ENCODE results near the gene CEP41. TPM values are rescaled to one million over a fixed set of nuclear protein-coding genes. Genes with fewer than 3 reads are reported as not detected.
A peak's percentile ranks its signal among the peaks of the same experiment; 100 is the strongest.
"Not testable (repeated sequence)": the region's sequence is repeated elsewhere in the genome, so short reads cannot be mapped to it uniquely, and the experiment has no call there.

CEP41 gene
- total RNA-seq, 1 donor = 21.6 TPM

DNA sequence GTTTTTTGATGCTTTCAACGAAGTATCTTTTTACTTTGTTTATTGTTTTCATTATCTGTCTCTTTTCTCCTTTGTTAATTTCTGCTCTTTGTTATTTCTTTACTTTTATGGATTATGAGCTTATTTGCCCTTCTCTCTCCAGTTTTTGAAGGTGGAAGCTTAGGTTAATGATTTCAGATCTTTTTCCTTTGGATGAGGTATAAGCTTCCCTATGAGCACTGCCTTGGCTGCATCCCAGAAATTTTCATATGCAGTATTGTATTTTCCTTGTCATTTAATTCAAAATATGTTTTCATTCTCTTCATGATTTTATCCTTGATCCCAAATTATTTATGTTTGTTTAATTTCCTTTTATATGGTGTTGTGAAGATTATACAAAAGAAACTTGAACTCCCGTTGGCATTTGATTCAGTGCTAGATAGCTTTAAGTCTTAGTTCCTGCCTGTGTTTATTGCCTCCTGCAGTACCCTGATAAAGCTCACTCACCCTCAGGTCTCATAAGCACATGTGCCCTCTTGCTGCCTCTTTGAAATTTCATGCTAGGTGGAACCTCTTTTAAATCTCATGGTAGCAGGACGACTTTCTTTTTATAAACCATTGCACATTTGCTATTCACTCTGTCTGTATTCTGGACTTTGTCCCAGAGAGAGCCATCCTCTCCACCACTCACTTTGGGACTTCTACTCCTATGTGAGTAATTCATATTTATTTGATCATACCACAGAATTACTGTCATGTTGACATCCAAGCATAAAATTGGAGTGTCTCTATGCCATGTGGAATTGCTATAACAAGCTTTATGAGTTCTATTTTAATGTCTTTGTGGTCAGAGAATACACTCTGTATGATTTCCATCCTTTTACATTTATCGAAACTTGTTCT lies 23.0 kb upstream of the CEP41 start:
- TF ChIP-seq, protein P1, sequence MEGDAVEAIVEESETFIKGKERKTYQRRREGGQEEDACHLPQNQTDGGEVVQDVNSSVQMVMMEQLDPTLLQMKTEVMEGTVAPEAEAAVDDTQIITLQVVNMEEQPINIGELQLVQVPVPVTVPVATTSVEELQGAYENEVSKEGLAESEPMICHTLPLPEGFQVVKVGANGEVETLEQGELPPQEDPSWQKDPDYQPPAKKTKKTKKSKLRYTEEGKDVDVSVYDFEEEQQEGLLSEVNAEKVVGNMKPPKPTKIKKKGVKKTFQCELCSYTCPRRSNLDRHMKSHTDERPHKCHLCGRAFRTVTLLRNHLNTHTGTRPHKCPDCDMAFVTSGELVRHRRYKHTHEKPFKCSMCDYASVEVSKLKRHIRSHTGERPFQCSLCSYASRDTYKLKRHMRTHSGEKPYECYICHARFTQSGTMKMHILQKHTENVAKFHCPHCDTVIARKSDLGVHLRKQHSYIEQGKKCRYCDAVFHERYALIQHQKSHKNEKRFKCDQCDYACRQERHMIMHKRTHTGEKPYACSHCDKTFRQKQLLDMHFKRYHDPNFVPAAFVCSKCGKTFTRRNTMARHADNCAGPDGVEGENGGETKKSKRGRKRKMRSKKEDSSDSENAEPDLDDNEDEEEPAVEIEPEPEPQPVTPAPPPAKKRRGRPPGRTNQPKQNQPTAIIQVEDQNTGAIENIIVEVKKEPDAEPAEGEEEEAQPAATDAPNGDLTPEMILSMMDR (IDR thresholded peaks at IDR 0.05; ENCODE audit: insufficient read depth, low read length) = no peak
- no peak for DNase-seq (ENCODE audit: low read depth)
- H3K4me3 ChIP-seq (ENCODE audit: low read depth, low read length) = no peak overlapping the region

DNA sequence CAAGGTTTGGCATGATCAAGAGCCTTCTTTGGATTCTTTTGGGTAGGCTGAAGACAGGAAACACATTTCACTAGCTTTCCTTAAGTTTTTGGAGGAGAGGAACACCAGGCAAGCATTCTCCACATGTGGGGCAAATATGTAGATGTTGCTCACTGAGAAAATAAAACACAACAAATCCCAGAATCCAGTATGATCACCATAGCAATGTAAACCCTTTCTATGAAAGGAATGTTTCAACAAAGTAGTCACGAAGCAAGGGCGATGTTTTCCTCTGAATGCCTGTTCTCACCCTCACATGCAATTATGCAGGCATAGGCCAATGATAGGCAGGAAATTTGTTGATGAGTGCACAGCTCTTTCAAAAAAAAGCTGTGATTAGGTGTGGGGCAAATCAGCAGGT lies 20.5 kb upstream of the CEP41 start:
- DNase-seq (ENCODE audit: low read depth) = no peak
- no peak overlapping the region for H3K4me3 ChIP-seq (ENCODE audit: low read depth, low read length)
- TF ChIP-seq, protein P1 (IDR thresholded peaks at IDR 0.05; ENCODE audit: insufficient read depth, low read length) = no peak

DNA sequence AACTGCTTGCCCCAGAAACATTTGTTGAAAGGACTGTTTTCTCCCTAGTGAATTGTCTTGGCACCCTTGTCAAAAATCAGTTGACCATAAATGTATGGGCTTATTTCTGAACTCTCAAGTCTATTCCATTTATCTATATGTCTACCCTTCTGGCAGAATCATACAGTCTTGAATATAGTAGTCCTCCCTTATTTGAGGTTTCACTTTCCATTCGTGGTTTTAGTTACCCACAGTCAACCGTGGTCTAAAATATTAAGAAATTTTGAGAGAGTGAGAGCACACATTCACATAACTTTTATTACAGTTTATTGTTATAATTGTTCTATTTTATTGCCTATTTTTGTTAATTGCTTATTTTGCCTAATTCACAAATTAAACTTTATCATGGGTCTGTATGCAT lies 17.4 kb upstream of the CEP41 start:
- no peak overlapping the region for H3K4me3 ChIP-seq (ENCODE audit: low read depth, low read length)
- TF ChIP-seq, protein P1 (IDR thresholded peaks at IDR 0.05; ENCODE audit: insufficient read depth, low read length) = no peak
- no peak for DNase-seq (ENCODE audit: low read depth)

DNA sequence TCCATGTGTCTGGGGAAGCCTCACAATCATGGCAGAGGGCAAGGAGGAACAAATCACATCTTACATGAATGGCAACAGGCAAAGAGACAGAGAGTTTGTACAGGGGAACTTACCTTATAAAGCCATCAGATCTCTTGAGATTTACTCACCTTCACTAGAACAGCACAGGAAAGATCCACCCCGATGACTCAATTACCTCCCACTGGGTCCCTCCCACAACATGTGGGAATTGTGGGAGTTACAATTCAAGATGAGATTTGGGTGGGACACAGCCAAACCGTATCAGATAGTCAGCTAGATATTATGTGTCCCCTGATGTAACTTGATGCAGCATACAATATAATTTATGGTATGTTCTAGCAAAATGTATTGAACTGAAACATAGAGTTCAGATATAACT lies 14.1 kb upstream of the CEP41 start:
- DNase-seq (ENCODE audit: low read depth) = no peak
- H3K4me3 ChIP-seq (ENCODE audit: low read depth, low read length) = no peak overlapping the region
- TF ChIP-seq, protein P1 (IDR thresholded peaks at IDR 0.05; ENCODE audit: insufficient read depth, low read length) = no peak

DNA sequence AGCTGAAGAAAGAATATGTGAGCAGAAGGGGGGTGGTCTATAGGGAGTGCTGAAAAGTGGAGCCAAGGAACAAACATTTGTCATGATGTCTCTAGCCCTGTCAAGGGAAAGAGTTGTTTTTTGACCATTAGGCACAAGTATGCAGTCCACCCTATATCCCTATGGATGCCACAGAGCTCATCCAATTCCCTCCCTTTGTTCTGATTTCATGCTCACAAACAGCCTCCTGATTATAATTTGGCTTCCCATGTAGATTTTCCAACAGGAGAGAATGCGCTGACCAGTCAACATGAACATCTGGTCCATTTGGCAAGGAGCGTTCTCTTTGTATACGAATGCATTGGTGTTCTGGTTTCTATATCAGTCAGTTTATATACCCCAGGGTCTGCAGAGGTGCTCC lies 12.1 kb upstream of the CEP41 start:
- H3K4me3 ChIP-seq (ENCODE audit: low read depth, low read length) = no peak overlapping the region
- TF ChIP-seq, protein P1 (IDR thresholded peaks at IDR 0.05; ENCODE audit: insufficient read depth, low read length) = no peak
- peak; percentile 53 for DNase-seq (ENCODE audit: low read depth)

DNA sequence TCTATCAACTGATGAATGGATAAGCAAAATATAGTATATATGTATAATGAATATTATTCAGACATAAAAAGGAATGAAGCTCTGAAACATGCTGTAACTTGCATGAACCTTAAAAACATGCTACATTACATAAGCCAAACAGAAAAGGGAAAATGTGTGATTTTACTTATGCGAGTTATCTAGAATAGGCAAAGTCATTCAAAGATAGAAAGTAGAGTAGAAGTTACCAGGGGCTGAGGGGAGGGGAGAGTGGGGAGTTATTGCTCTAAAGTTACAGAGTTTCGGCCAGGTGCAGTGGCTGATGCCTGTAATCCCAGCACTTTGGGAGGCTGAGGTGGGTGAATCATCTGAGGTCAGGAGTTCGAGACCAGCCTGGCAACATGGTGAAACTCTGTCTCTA lies 10.5 kb upstream of the CEP41 start:
- DNase-seq (ENCODE audit: low read depth) = not testable (repeated sequence)

DNA sequence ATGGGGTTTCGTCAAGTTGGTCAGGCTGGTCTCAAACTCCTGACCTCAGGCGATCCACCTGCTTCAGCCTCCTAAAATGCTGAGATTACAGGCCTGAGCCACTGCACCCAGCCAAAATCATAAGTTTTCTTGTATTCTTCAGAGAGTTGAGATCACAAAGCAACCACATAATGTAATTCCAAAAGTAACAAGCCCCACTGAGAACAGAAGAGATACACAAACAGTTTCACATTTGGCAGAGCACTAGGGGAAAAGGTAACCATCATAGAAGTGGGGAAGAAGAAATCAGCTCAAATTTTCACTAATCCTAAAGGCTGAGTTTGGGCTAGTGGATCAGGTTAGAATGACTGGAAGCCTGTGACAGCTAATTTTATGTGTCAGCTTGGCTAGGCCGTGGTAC lies 5.4 kb upstream of the CEP41 start:
- no peak overlapping the region for H3K4me3 ChIP-seq (ENCODE audit: low read depth, low read length)
- no peak for DNase-seq (ENCODE audit: low read depth)
- TF ChIP-seq, protein P1 (IDR thresholded peaks at IDR 0.05; ENCODE audit: insufficient read depth, low read length) = no peak

More for the DNA sequence above, 10.5 kb upstream of the CEP41 start:
- H3K4me3 ChIP-seq (ENCODE audit: low read depth, low read length) = not testable (repeated sequence)
